ENCODE measurements around the gene ZDHHC22.
A peak's percentile ranks its signal among the peaks of the same experiment; 100 is the strongest.

Gene ZDHHC22

DNA sequence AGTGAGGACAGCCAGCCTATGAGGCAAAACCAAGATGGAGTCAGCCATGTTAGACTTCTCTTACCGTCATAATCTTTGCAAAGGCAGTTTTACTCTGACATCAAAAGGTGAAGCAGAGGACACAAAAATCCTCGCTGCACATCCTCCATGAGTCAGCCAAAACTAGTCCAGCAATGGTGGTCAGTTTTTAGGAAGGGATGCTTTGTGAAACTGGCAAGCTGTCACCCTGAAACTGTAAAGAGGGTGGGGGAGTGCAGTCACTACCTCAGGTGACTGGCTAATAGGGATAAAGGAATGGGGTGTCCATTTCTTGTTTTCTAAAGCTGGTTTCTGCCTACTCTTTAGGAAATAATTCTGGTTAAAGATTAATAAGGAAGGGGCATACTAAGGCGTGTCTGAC lies 48.9 kb downstream of the ZDHHC22 start:
- TF ChIP-seq, protein P1, sequence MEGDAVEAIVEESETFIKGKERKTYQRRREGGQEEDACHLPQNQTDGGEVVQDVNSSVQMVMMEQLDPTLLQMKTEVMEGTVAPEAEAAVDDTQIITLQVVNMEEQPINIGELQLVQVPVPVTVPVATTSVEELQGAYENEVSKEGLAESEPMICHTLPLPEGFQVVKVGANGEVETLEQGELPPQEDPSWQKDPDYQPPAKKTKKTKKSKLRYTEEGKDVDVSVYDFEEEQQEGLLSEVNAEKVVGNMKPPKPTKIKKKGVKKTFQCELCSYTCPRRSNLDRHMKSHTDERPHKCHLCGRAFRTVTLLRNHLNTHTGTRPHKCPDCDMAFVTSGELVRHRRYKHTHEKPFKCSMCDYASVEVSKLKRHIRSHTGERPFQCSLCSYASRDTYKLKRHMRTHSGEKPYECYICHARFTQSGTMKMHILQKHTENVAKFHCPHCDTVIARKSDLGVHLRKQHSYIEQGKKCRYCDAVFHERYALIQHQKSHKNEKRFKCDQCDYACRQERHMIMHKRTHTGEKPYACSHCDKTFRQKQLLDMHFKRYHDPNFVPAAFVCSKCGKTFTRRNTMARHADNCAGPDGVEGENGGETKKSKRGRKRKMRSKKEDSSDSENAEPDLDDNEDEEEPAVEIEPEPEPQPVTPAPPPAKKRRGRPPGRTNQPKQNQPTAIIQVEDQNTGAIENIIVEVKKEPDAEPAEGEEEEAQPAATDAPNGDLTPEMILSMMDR (IDR thresholded peaks at IDR 0.05; ENCODE audit: insufficient read depth, low read depth, low read length, missing control alignments), result no peak
- DNase-seq (ENCODE audit: low read depth), result peak; percentile 49
- H3K4me3 ChIP-seq (ENCODE audit: low read depth, low read length), result no peak overlapping the region

DNA sequence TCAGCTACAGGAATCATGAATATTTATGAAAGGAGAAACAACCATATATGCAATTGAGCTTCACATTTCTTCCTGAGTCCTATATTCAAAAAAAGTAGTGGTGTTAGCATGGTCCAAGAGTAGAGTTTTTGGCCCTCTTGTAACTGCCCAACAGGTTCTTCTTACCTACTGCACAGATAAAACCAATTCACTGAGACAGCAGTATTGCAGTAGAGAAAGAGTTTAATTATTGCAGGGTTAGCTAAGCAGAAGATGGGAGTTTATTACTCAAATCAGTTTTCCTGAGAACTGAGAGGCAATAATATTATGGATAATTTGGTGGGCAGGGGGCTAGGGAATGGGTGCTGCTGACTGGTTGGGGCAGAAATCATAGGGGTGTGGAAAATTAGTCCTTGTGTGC lies 50.1 kb downstream of the ZDHHC22 start:
- no peak for DNase-seq (ENCODE audit: low read depth)
- no peak overlapping the region for H3K4me3 ChIP-seq (ENCODE audit: low read depth, low read length)
- TF ChIP-seq, protein P1 (IDR thresholded peaks at IDR 0.05; ENCODE audit: insufficient read depth, low read depth, low read length, missing control alignments), result no peak

DNA sequence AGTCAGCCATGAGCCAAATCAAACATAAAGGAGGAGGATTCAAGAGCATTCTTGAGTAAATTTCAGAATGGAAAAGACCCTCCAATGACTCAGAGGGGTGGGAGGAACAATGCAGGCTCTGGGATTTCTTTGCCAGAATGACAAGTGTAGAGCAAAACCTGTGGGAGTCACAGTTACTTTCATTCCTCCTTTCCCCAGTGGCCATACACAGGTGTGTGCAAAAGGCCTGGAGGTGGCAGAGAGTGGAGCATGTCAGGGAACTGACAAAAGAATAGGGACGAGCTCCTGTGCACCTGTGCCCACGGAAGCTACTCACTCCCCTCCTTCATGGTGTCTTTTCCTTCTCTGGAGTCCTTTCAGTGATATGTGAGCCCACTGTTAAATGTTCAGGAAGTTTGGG lies 52.9 kb downstream of the ZDHHC22 start:
- TF ChIP-seq, protein P1 (IDR thresholded peaks at IDR 0.05; ENCODE audit: insufficient read depth, low read depth, low read length, missing control alignments), result no peak
- DNase-seq (ENCODE audit: low read depth), result no peak
- H3K4me3 ChIP-seq (ENCODE audit: low read depth, low read length), result no peak overlapping the region

DNA sequence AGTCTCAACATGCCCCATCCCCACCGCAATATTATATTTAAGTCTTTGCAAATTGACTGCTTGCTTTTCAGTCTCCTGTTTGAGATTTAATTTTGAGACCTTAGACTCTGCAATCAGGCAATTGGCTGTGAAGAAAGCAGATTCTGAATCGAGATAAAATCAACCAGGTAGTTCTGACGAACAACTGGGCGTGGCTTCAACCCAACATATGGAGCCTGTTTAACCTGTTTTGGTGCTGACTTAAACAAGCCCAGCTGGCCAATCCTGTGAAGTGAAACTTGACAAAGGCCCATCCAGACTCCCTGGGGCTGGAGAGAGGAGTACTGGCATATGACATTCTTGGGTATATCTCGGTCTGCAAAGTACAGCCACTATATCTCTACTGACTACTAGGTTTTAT lies 53.4 kb downstream of the ZDHHC22 start:
- H3K4me3 ChIP-seq (ENCODE audit: low read depth, low read length), result no peak overlapping the region
- no peak for DNase-seq (ENCODE audit: low read depth)
- TF ChIP-seq, protein P1 (IDR thresholded peaks at IDR 0.05; ENCODE audit: insufficient read depth, low read depth, low read length, missing control alignments), result no peak

DNA sequence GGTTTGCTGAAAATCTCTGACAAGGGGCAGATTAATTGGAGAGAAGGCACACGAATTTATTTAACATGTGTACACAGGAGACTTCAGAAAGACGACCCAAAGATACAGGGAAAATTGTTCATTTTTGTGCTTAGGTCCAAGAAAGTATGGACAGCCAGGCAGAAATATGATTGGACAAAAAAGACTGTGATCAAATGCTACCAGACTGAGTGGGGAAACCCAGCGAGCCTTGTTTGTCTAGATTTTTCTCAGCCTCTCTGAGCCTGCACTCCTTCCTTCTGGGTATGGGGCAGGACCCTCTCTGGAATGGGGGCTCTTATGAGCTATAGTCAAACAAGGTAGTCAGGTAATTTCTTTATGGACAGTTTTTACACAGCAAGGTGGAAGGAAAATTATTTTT lies 54.0 kb downstream of the ZDHHC22 start:
- TF ChIP-seq, protein P1 (IDR thresholded peaks at IDR 0.05; ENCODE audit: insufficient read depth, low read depth, low read length, missing control alignments), result no peak
- no peak overlapping the region for H3K4me3 ChIP-seq (ENCODE audit: low read depth, low read length)
- DNase-seq (ENCODE audit: low read depth), result no peak

DNA sequence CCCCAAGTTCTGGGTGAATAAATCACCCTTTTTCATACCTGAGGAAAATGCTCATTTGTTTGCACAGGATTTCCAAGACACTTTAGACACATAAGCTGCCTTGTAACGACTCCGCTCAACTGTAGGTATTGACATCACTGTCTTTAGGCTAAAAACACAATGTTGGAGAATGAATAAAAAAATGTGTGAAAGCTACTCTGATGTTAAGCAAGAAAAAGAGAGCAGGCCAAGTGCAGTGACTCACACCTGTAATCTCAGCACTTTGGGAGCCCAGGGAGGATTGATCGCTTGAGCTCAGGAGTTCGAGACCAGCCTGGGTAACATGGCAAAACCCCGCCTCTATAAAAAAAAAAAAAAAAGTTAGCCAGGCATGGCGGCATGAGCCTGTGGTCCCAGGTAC lies 54.6 kb downstream of the ZDHHC22 start:
- DNase-seq (ENCODE audit: low read depth), result no peak
- no peak overlapping the region for H3K4me3 ChIP-seq (ENCODE audit: low read depth, low read length)
- TF ChIP-seq, protein P1 (IDR thresholded peaks at IDR 0.05; ENCODE audit: insufficient read depth, low read depth, low read length, missing control alignments), result no peak

DNA sequence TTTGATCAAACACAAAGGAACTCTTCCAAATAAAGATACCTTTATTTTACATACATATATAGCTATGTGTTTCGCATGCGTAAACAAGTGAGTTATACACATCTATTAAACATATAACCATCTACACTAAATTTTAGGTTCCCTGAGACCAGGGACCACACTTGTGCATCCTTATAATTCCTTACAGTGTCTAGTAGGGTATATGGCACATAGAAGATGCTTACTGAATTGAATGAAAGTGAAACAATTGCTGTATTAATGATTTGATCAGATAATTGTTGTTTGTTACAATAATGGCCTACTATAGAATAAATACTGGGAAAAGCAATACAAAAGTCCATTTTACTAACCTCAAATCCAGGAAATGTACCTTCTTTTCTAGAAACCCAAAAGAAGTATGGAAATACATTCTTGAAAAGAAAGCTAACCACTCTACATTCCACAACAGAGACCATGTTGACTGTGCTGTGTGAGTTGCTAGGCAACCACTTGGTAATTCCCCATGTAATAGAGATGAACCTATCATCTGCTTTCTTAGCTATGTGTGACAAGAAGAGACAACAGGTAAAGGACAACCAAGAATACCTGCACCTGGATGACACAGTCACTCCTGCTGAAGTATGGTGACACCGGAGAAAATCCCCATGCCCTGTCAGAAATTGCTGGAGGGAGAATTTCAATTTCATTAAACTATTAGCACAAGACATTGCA lies 55.4 kb downstream of the ZDHHC22 start:
- TF ChIP-seq, protein P1 (IDR thresholded peaks at IDR 0.05; ENCODE audit: insufficient read depth, low read depth, low read length, missing control alignments), result no peak
- H3K4me3 ChIP-seq (ENCODE audit: low read depth, low read length), result no peak overlapping the region
- peak; percentile 73 for DNase-seq (ENCODE audit: low read depth)
